ENCODE measurements around the gene ST6GALNAC2. TPM values are rescaled to one million over a fixed set of nuclear protein-coding genes. Genes with fewer than 3 reads are reported as not detected.

Gene ST6GALNAC2
- total and polyA plus RNA-seq, 2 experiments from 2014 or later, result 0.31 TPM; not detected in 1

DNA sequence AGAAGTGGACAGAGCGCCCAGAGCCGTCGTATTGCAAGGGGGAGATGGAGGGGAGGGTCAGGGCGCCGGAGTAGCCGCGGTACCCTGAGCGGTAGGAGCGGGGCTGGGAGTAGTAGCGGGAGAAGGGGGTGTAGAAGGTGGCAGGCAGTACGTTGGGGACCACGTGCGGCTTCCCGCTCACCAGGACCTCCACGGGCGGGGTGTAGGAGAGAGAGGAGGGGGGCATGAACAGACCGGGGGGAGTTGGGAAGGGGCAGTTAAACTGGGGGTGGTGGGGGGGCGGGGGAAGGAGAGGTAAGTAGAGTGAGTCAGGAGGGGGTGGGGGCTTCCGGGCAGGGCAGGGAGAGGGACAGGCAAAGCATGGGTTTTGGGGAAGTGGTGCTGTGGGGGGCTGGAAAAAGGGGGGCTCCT is 16.8 kb downstream of the ST6GALNAC2 start (continued):
- TF ChIP-seq, protein P1, sequence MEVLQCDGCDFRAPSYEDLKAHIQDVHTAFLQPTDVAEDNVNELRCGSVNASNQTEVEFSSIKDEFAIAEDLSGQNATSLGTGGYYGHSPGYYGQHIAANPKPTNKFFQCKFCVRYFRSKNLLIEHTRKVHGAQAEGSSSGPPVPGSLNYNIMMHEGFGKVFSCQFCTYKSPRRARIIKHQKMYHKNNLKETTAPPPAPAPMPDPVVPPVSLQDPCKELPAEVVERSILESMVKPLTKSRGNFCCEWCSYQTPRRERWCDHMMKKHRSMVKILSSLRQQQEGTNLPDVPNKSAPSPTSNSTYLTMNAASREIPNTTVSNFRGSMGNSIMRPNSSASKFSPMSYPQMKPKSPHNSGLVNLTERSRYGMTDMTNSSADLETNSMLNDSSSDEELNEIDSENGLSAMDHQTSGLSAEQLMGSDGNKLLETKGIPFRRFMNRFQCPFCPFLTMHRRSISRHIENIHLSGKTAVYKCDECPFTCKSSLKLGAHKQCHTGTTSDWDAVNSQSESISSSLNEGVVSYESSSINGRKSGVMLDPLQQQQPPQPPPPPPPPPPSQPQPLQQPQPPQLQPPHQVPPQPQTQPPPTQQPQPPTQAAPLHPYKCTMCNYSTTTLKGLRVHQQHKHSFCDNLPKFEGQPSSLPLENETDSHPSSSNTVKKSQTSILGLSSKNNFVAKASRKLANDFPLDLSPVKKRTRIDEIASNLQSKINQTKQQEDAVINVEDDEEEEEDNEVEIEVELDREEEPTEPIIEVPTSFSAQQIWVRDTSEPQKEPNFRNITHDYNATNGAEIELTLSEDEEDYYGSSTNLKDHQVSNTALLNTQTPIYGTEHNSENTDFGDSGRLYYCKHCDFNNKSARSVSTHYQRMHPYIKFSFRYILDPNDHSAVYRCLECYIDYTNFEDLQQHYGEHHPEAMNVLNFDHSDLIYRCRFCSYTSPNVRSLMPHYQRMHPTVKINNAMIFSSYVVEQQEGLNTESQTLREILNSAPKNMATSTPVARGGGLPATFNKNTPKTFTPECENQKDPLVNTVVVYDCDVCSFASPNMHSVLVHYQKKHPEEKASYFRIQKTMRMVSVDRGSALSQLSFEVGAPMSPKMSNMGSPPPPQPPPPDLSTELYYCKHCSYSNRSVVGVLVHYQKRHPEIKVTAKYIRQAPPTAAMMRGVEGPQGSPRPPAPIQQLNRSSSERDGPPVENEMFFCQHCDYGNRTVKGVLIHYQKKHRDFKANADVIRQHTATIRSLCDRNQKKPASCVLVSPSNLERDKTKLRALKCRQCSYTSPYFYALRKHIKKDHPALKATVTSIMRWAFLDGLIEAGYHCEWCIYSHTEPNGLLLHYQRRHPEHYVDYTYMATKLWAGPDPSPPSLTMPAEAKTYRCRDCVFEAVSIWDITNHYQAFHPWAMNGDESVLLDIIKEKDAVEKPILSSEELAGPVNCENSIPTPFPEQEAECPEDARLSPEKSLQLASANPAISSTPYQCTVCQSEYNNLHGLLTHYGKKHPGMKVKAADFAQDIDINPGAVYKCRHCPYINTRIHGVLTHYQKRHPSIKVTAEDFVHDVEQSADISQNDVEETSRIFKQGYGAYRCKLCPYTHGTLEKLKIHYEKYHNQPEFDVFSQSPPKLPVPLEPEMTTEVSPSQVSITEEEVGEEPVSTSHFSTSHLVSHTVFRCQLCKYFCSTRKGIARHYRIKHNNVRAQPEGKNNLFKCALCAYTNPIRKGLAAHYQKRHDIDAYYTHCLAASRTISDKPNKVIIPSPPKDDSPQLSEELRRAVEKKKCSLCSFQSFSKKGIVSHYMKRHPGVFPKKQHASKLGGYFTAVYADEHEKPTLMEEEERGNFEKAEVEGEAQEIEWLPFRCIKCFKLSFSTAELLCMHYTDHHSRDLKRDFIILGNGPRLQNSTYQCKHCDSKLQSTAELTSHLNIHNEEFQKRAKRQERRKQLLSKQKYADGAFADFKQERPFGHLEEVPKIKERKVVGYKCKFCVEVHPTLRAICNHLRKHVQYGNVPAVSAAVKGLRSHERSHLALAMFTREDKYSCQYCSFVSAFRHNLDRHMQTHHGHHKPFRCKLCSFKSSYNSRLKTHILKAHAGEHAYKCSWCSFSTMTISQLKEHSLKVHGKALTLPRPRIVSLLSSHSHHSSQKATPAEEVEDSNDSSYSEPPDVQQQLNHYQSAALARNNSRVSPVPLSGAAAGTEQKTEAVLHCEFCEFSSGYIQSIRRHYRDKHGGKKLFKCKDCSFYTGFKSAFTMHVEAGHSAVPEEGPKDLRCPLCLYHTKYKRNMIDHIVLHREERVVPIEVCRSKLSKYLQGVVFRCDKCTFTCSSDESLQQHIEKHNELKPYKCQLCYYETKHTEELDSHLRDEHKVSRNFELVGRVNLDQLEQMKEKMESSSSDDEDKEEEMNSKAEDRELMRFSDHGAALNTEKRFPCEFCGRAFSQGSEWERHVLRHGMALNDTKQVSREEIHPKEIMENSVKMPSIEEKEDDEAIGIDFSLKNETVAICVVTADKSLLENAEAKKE (CRISPR knock-in tag; IDR thresholded peaks at IDR 0.05), result no peak
- TF ChIP-seq CTCF (conservative IDR thresholded peaks at IDR 0.05; ENCODE audit: low read depth in 2 of 2), result no peak

- Histone ChIP-seq H3K36me3 (ENCODE audit: insufficient read depth) (peaks cover 18% of the 10 kb centered on the region), H3K4me1 (ENCODE audit: insufficient read depth) (peaks cover 31% of the 10 kb centered on the region), H4K20me1 (replicated peaks; ENCODE audit: insufficient read depth) (peaks cover 15% of the 10 kb centered on the region), H3K27me3 (ENCODE audit: insufficient read depth) (no peaks in the 10 kb centered on the region), H3K27ac (ENCODE audit: low read depth) (peak overlapping the region; percentile 86), H3F3A (replicated peaks; ENCODE audit: low read depth) (peaks cover 29% of the 10 kb centered on the region), H2AFZ (no peak overlapping the region), H3K9me2 (ENCODE audit: insufficient read depth) (no peaks in the 10 kb centered on the region), H3K4me2 (peak overlapping the region; percentile 75), H3K79me2 (replicated peaks; ENCODE audit: insufficient read depth) (peaks cover 2% of the 10 kb centered on the region), H3K4me3 (0 out of 2 replicates have a peak overlapping the region, but pooled peaks have one; percentile 26)
- peak; percentile 24 for ATAC-seq
- H3K27me3 Mint-ChIP-seq (ENCODE audit: insufficient read depth, low read depth, poor library complexity), result peaks cover 13% of the 10 kb centered on the region
- H3K27ac Mint-ChIP-seq, result no peak overlapping the region
- no peaks in the 10 kb centered on the region for H3K9me3 Mint-ChIP-seq
- H3K36me3 Mint-ChIP-seq (ENCODE audit: low read depth), result peaks cover 42% of the 10 kb centered on the region
- no peak overlapping the region; the same call in 2 of the 3 replicates for H3K4me3 Mint-ChIP-seq
- H3K4me1 Mint-ChIP-seq, result peaks cover 42% of the 10 kb centered on the region
- peak; percentile 53 for DNase-seq (ENCODE audit: low spot score)
- TF ChIP-seq NANOG (IDR thresholded peaks at IDR 0.05; ENCODE audit: borderline replicate concordance) (no peak), POLR2AphosphoS5 (IDR thresholded peaks at IDR 0.05; ENCODE audit: low read depth) (peak; percentile 16)
These were observed 17.8 kb downstream of the ST6GALNAC2 start for GRCh38 chr17:76567634-76568432.

All from GM23338 (cell line).